Right lobe of liver (tissue), 6 donors: ENCODE results near the gene NAA40. TPM values are rescaled to one million over a fixed set of nuclear protein-coding genes. Genes with fewer than 3 reads are reported as not detected.

Experiments
- ATAC-seq, 4 donors: fragments of 200-7000 bp; cut with Tn5 transposase; one replicate each; pipeline ENCODE4 v1.9.1; 2020; ENCODE audit warnings: mild to moderate bottlenecking in 4 of 4, moderate library complexity in 4 of 4
- DNase-seq, 3 donors: peaks; one replicate each; pipeline ENCODE4 v3.0.0-alpha.2; 2020
- H3K27ac ChIP-seq, 3 donors: fragments of 200-600 bp; one replicate each; pipeline ENCODE4 v1.8.0; 2022
- H3K27me3 ChIP-seq, 2 donors: fragments of 200-600 bp; one replicate each; pipeline ENCODE4 v1.8.0; 2022
- H3K36me3 ChIP-seq, 4 donors: fragments of 200-600 bp; sonication (generic) in 1 of 4; one replicate each; pipeline versions ENCODE4 v1.5.1 to v1.8.0; 2017 to 2022; ENCODE audit warnings: control low read depth in 1 of 4
- H3K4me1 ChIP-seq, 4 donors: fragments of 200-600 bp; sonication (generic) in 1 of 4; one replicate each; pipeline versions ENCODE4 v1.5.1 to v1.8.0; 2017 to 2022; ENCODE audit warnings: control low read depth in 1 of 4
- H3K4me3 ChIP-seq, 3 donors: fragments of 200-600 bp; one replicate each; pipeline ENCODE4 v1.8.0; 2022
- H3K9me3 ChIP-seq, 4 donors: fragments of 200-600 bp; sonication (generic) in 1 of 4; one replicate each; pipeline versions ENCODE4 v1.5.1 to v1.8.0; 2017 to 2022; ENCODE audit warnings: control low read depth in 1 of 4
- POLR2A ChIP-seq: fragments of 450-650 bp; IDR thresholded peaks from one replicate; pipeline ENCODE4 v1.6.1; 2017; ENCODE audit warnings: antibody characterized with exemption, mild to moderate bottlenecking
- WGBS: methylation state at CpG from one replicate; pipeline ENCODE4 v1.1.6; 2018; ENCODE audit warnings: low coverage, low lambda C conversion rate; ENCODE audit not compliant: insufficient coverage; ENCODE audit errors: missing lambda C conversion rate; 5-methylcytosine and 5-hydroxymethylcytosine counted together
- intact Hi-C, 2 donors: fragments of 100-400 bp; cut with DNase I; formaldehyde crosslinking; loops; one replicate each; pipeline versions ENCODE4 v1.11.2 to v1.14.1; 2022
- long read RNA-seq: library from polyadenylated mRNA; unstranded; transcript quantifications from one replicate; pipeline ENCODE4 v2.0.0, GENCODE V29; 2019
- total RNA-seq, 6 experiments: library from RNA; depleted of rRNA in 2 of 6; stranded (reverse); fragments of >200 nt in 2 of 6; fragmentation: NEBNext Ultra II Directional in 3 of 6; extraction: Animal tissue kit (Norgen Biotek cat#: 25700) in 3 of 6; gene quantifications; one replicate each; pipeline versions ENCODE4 v1.1.0 to v1.2.4, GENCODE V29; 2016 to 2023
- TF ChIP-seq, protein P1 (sequence below), 4 donors: fragments of 200-600 bp in 3 of 4; fragments of 450-650 bp in 1 of 4; IDR thresholded peaks; one replicate each; pipeline versions ENCODE4 v1.5.1 to v1.8.0; 2016 to 2022; ENCODE audit warnings: antibody characterized with exemption in 4 of 4, mild to moderate bottlenecking in 2 of 4
- donor health status: DM: no; HTN: yes; CAD: no.
- donor health status: DM: no; HTN: no; CAD: no.
- donor health status: DM: no; HTN: no; CAD: no.
- donor health status: DM: no; HTN: yes; CAD: no.
- donor health status: DM: no; HTN: yes; CAD: no.

Gene NAA40
- 1 to 10 TPM; 3.6 to 7.5 (median 4.6) TPM for total RNA-seq
- long read RNA-seq, full-length matches to known transcripts, result 2 of 2 reads
- long read RNA-seq, partial matches to known transcripts, result 0 of 2 reads
- long read RNA-seq, other reads (novel, unspliced or antisense), result 0 of 2 reads

- Histone ChIP-seq H3K9me3 (no peaks in the 10 kb centered on the region), H3K27me3 (no peaks in the 10 kb centered on the region), H3K4me3 (peak within 1 kb of the TSS; percentile 64 to 70 (median 68)), H3K4me1 (no peaks in the 10 kb centered on the region), H3K27ac (peak within 1 kb of the TSS in 2 of 3 donors; percentile 16 to 22), H3K36me3 (no peaks in the 10 kb centered on the region)
- ATAC-seq (peak; percentile 95 to 97 (median 96)), DNase-seq (peak; percentile 95 to 96 (median 96))
- intact Hi-C loops, result no loop called here
- TF ChIP-seq, protein P1, sequence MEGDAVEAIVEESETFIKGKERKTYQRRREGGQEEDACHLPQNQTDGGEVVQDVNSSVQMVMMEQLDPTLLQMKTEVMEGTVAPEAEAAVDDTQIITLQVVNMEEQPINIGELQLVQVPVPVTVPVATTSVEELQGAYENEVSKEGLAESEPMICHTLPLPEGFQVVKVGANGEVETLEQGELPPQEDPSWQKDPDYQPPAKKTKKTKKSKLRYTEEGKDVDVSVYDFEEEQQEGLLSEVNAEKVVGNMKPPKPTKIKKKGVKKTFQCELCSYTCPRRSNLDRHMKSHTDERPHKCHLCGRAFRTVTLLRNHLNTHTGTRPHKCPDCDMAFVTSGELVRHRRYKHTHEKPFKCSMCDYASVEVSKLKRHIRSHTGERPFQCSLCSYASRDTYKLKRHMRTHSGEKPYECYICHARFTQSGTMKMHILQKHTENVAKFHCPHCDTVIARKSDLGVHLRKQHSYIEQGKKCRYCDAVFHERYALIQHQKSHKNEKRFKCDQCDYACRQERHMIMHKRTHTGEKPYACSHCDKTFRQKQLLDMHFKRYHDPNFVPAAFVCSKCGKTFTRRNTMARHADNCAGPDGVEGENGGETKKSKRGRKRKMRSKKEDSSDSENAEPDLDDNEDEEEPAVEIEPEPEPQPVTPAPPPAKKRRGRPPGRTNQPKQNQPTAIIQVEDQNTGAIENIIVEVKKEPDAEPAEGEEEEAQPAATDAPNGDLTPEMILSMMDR (IDR thresholded peaks at IDR 0.05), result peak in 1 of 4 donors; percentile 9
- no peak for TF ChIP-seq POLR2A
- WGBS, result 0% methylated on average over 12 of the region's 92 CpGs
Observed at GRCh38 chr11:63938479-63939396, at the start of gene NAA40. TSS of gene NAA40 (plus strand) at chr11:63939002. CDS start at chr11:63939097, 95 bp downstream.

DNA sequence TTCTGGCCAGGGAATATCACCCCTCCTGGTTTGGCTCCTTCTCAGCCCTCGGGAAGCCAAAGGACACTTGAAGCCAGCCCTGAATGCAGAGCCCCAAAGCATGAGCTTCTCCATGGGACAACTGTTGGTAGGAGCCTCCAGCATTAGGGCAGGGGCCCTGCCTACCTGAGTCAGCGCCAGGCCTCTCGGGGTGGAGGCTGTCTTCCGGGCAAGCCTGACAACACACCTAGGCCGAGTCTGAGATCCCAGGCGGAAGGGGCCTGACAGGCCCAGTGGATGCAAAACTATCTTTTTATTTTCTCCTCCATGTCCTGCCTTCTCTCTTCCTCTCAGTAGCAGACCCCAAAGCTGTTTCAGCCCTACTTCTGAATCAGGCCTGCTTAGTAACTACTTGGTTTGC lies 49.5 kb upstream of the NAA40 start:
- peaks cover 0 to 39% (median 10%) of the 10 kb centered on the region in 4 donors for H3K4me1 ChIP-seq
- H3K27me3 ChIP-seq, result no peaks in the 10 kb centered on the region
- ATAC-seq, result peak in 2 of 4 donors; percentile 15 to 44
- TF ChIP-seq, protein P1 (IDR thresholded peaks at IDR 0.05), result no peak
- TF ChIP-seq POLR2A, result no peak
- no peaks in the 10 kb centered on the region for H3K9me3 ChIP-seq
- peak overlapping the region in 2 of 3 donors; percentile 63 to 89 for H3K27ac ChIP-seq
- no peaks in the 10 kb centered on the region for H3K36me3 ChIP-seq
- intact Hi-C loops, result no loop called here
- peak in 1 of 3 donors; percentile 48 for DNase-seq
- peak overlapping the region; percentile 24 to 61 (median 56) for H3K4me3 ChIP-seq
- 17% methylated on average over 3 of the region's 6 CpGs for WGBS

DNA sequence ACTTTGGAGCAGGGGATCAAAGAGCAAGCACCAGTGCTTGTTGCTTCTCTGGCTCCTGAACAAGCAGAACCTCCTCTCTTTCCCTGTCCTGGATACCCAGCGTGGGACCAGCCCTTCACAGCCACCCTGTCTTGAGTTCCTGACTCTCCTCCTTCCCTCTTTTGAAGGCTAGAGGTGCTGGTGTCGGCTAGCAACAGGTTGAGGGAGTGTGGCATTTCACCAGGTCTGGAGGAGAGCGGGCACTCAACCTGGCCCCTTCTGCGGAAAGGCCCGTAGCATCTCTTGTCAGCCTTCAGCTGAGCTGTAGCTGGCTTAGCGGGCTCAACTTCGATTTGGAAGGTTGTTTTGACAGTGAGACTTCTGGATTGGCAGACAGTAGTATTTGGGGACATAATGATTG lies 48.4 kb upstream of the NAA40 start:
- 80% methylated on average over 1 of the region's 7 CpGs for WGBS
- H3K27ac ChIP-seq, result peak overlapping the region in 1 of 3 donors; percentile 8
- no peaks in the 10 kb centered on the region for H3K27me3 ChIP-seq
- H3K9me3 ChIP-seq, result no peaks in the 10 kb centered on the region
- TF ChIP-seq, protein P1 (IDR thresholded peaks at IDR 0.05), result no peak
- TF ChIP-seq POLR2A, result no peak
- H3K36me3 ChIP-seq, result no peaks in the 10 kb centered on the region
- intact Hi-C loops, result no loop called here
- H3K4me3 ChIP-seq, result no peak overlapping the region
- ATAC-seq, result no peak
- peaks cover 0 to 39% (median 10%) of the 10 kb centered on the region in 4 donors for H3K4me1 ChIP-seq
- no peak for DNase-seq

DNA sequence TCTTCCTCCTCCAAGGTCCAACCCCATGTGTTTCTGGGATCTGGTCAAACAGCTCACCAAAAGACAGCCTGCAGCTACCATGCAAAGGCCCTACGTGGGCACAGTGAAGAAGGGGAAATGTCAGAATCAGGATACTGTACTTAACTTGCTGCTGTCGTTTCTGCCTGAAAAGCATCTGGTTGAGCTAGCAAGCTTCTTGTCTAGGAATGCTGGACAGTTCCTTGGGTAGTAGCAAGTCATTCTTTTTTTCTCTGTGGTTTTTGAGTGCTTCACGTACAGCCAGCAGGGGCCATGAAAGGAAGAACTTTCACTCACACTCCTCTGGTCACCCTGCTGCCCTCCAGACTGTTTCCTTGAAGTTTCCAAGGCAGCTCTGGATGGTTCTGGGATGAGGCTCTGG lies 46.6 kb upstream of the NAA40 start:
- no peak for DNase-seq
- no peak overlapping the region for H3K27ac ChIP-seq
- H3K27me3 ChIP-seq, result no peaks in the 10 kb centered on the region
- no peak overlapping the region for H3K4me3 ChIP-seq
- intact Hi-C loops, result no loop called here
- WGBS, result 50% methylated on average over 3 of the region's 3 CpGs
- TF ChIP-seq, protein P1 (IDR thresholded peaks at IDR 0.05), result no peak
- no peak for TF ChIP-seq POLR2A
- no peaks in the 10 kb centered on the region for H3K9me3 ChIP-seq
- ATAC-seq, result no peak
- peaks cover 0 to 34% (median 10%) of the 10 kb centered on the region in 4 donors for H3K4me1 ChIP-seq
- H3K36me3 ChIP-seq, result peaks cover 0 to 17% (median 10%) of the 10 kb centered on the region in 4 donors
